GM23338 (cell line): ENCODE data around the gene TRIM44. TPM values are rescaled to one million over a fixed set of nuclear protein-coding genes. Genes with fewer than 3 reads are reported as not detected.

Experiments used
- ATAC-seq: fragments of 200-7000 bp; cut with Tn5 transposase; 3 replicates; pipeline ENCODE4 v1.9.1; 2020
- DNase-seq: peaks from one replicate; pipeline ENCODE4 v3.0.0-alpha.2; 2015; ENCODE audit warnings: low spot score
- H2AFZ ChIP-seq: fragments of 200-600 bp; sonication (generic); 2 replicates; pipeline ENCODE4 v1.8.0; 2016; ENCODE audit warnings: antibody characterized with exemption, mild to moderate bottlenecking, moderate library complexity
- H3F3A ChIP-seq: fragments of 200-600 bp; sonication (generic); replicated peaks from 2 replicates; pipeline ENCODE4 v1.8.0; 2017; ENCODE audit warnings: antibody characterized with exemption, mixed run types, low read depth
- H3K27ac ChIP-seq: fragments of 200-600 bp; sonication (generic); 2 replicates; pipeline ENCODE4 v1.6.1; 2016; ENCODE audit warnings: low read depth
- H3K27me3 ChIP-seq: fragments of 200-600 bp; sonication (generic); 2 replicates; pipeline ENCODE4 v1.8.0; 2016; ENCODE audit warnings: mild to moderate bottlenecking, mixed run types, moderate library complexity; ENCODE audit not compliant: insufficient read depth
- H3K36me3 ChIP-seq: fragments of 200-600 bp; sonication (generic); 2 replicates; pipeline ENCODE4 v1.8.0; 2016; ENCODE audit warnings: mild to moderate bottlenecking; ENCODE audit not compliant: insufficient read depth
- H3K4me1 ChIP-seq: fragments of 200-600 bp; sonication (generic); 2 replicates; pipeline ENCODE4 v1.8.0; 2016; ENCODE audit warnings: mild to moderate bottlenecking, moderate library complexity; ENCODE audit not compliant: insufficient read depth
- H3K4me2 ChIP-seq: fragments of 200-600 bp; sonication (generic); 2 replicates; pipeline ENCODE4 v1.7.1; 2017; ENCODE audit warnings: mixed run types
- H3K4me3 ChIP-seq: fragments of 200-600 bp; sonication (generic); 2 replicates; pipeline ENCODE4 v1.6.1; 2016; ENCODE audit warnings: mixed run types
- H3K79me2 ChIP-seq: fragments of 200-600 bp; sonication (generic); replicated peaks from 2 replicates; pipeline ENCODE4 v1.8.0; 2017; ENCODE audit warnings: mild to moderate bottlenecking; ENCODE audit not compliant: insufficient read depth
- H3K9me2 ChIP-seq: fragments of 200-600 bp; sonication (generic); 2 replicates; pipeline ENCODE4 v1.8.0; 2017; ENCODE audit not compliant: insufficient read depth
- H4K20me1 ChIP-seq: fragments of 200-600 bp; sonication (generic); replicated peaks from 2 replicates; pipeline ENCODE4 v1.8.0; 2017; ENCODE audit warnings: mild to moderate bottlenecking; ENCODE audit not compliant: insufficient read depth
- H3K27ac Mint-ChIP-seq: 2 replicates; pipeline ENCODE4 v1.8.0; 2020; ENCODE audit warnings: inconsistent platforms, mild to moderate bottlenecking, moderate library complexity, mixed read lengths
- H3K27me3 Mint-ChIP-seq: 3 replicates; pipeline ENCODE4 v1.8.0; 2022; ENCODE audit warnings: low read depth, mild to moderate bottlenecking, moderate library complexity, mixed read lengths, inconsistent platforms; ENCODE audit not compliant: insufficient read depth, poor library complexity
- H3K36me3 Mint-ChIP-seq: 3 replicates; pipeline ENCODE4 v1.8.0; 2021; ENCODE audit warnings: low read depth, mild to moderate bottlenecking, inconsistent platforms, moderate library complexity, mixed read lengths
- H3K4me1 Mint-ChIP-seq: 3 replicates; pipeline ENCODE4 v1.8.0; 2020; ENCODE audit warnings: mild to moderate bottlenecking, inconsistent platforms, mixed read lengths
- H3K4me3 Mint-ChIP-seq: 3 replicates; pipeline ENCODE4 v1.8.0; 2021; ENCODE audit warnings: moderate library complexity, mild to moderate bottlenecking, inconsistent platforms, mixed read lengths
- H3K9me3 Mint-ChIP-seq: 3 replicates; pipeline ENCODE4 v1.8.0; 2020; ENCODE audit warnings: moderate library complexity, mild to moderate bottlenecking, inconsistent platforms, mixed read lengths
- CREB1 ChIP-seq: fragments of 250-450 bp; sonication (Bioruptor Pico); IDR thresholded peaks from 2 replicates; pipeline ENCODE4 v1.5.0; 2020; ENCODE audit warnings: low read depth, mild to moderate bottlenecking, moderate library complexity
- CTCF ChIP-seq, 2 experiments: fragments of 200-600 bp in 1 of 2; sonication (generic) in 1 of 2; conservative IDR thresholded peaks; 2 replicates each; pipeline versions ENCODE4 v1.5.1 to v1.6.1; 2016 to 2017; ENCODE audit warnings: antibody characterized with exemption in 2 of 2, low read depth in 2 of 2, mild to moderate bottlenecking in 2 of 2, moderate library complexity in 1 of 2
- ETS1 ChIP-seq: IDR thresholded peaks from 2 replicates; pipeline ENCODE4 v1.6.1; 2016; ENCODE audit warnings: antibody characterized with exemption
- EZH2 ChIP-seq: fragments of 200-600 bp; sonication (generic); IDR thresholded peaks from one replicate; pipeline ENCODE4 v1.8.0; 2017; ENCODE audit warnings: antibody characterized with exemption, mild to moderate bottlenecking, low read depth; ENCODE audit not compliant: unreplicated experiment
- NANOG ChIP-seq: IDR thresholded peaks from 2 replicates; pipeline ENCODE4 v1.6.1; 2016; ENCODE audit warnings: antibody characterized with exemption, borderline replicate concordance
- POLR2AphosphoS5 ChIP-seq: IDR thresholded peaks from 2 replicates; pipeline ENCODE4 v1.6.1; 2016; ENCODE audit warnings: antibody characterized with exemption, low read depth
- REST ChIP-seq: IDR thresholded peaks from one replicate; pipeline ENCODE4 v1.6.1; 2018; ENCODE audit warnings: antibody characterized with exemption; ENCODE audit not compliant: unreplicated experiment
- STAT1 ChIP-seq: IDR thresholded peaks from one replicate; pipeline ENCODE4 v1.6.1; 2016; ENCODE audit warnings: antibody characterized with exemption; ENCODE audit not compliant: unreplicated experiment
- ZNF114 ChIP-seq: fragments of 250-450 bp; sonication (Bioruptor Pico); IDR thresholded peaks from 2 replicates; pipeline ENCODE4 v1.5.0; 2020; ENCODE audit warnings: mild to moderate bottlenecking, moderate library complexity
- ZNF331 ChIP-seq: fragments of 250-450 bp; sonication (Bioruptor Pico); IDR thresholded peaks from 2 replicates; pipeline ENCODE4 v1.5.0; 2020; ENCODE audit warnings: low read depth, mild to moderate bottlenecking, moderate library complexity
- polyA plus RNA-seq: library from polyadenylated mRNA; unstranded; fragments of >200 nt; fragmentation: Nextera tagmentation; extraction: Ambion mirVana; gene quantifications from 2 replicates; pipeline ENCODE4 v1.2.1, GENCODE V29; 2016
- total RNA-seq: library from RNA; depleted of rRNA; stranded (reverse); fragments of >200 nt; shearing (Covaris generic); gene quantifications from 2 replicates; pipeline ENCODE4 v1.2.3, GENCODE V29; 2014

The TRIM44 gene
- total and polyA plus RNA-seq, 2 experiments from 2014 or later = 10.3 to 10.4 TPM

GRCh38 chr11:35735411-35735810 lies 72.8 kb downstream of the TRIM44 start:
- peaks cover 4% of the 10 kb centered on the region; the same call in 2 of the 3 replicates for H3K4me1 Mint-ChIP-seq

More at GRCh38 chr11:35735411-35735810, 72.8 kb downstream of the TRIM44 start:
- Histone ChIP-seq H3K4me2 (no peak overlapping the region), H3K9me2 (no peaks in the 10 kb centered on the region), H3K4me1 (no peaks in the 10 kb centered on the region), H3K4me3 (no peak overlapping the region), H3K36me3 (peaks cover 4% of the 10 kb centered on the region; the same call in 1 of the 2 replicates), H2AFZ (no peak overlapping the region), H3F3A (no peaks in the 10 kb centered on the region), H4K20me1 (no peaks in the 10 kb centered on the region), H3K27me3 (no peaks in the 10 kb centered on the region), H3K79me2 (no peaks in the 10 kb centered on the region), H3K27ac (no peak overlapping the region)
- no peak overlapping the region for H3K4me3 Mint-ChIP-seq
- peaks cover 5% of the 10 kb centered on the region for H3K27me3 Mint-ChIP-seq
- ATAC-seq = no peak
- H3K9me3 Mint-ChIP-seq = peaks cover 6% of the 10 kb centered on the region
- no peak overlapping the region for H3K27ac Mint-ChIP-seq
- TF ChIP-seq EZH2 = no peak
- no peak for TF ChIP-seq NANOG
- no peak for TF ChIP-seq ZNF114 (CRISPR knock-in tag)
- TF ChIP-seq ETS1 = no peak
- TF ChIP-seq REST = no peak
- TF ChIP-seq POLR2AphosphoS5 = no peak
- no peak for TF ChIP-seq ZNF331 (CRISPR knock-in tag)
- TF ChIP-seq STAT1 = no peak
- no peak for TF ChIP-seq CTCF (conservative IDR thresholded peaks at IDR 0.05; ENCODE audit: low read depth in 2 of 2)
- TF ChIP-seq CREB1 (CRISPR knock-in tag) = no peak
- no peak for DNase-seq
- peaks cover 20% of the 10 kb centered on the region; the same call in 2 of the 3 replicates for H3K36me3 Mint-ChIP-seq
